IPS DF 4.7 (cell line): ENCODE measurements around the gene ADGRG6.
"Not testable (repeated sequence)": the region's sequence is repeated elsewhere in the genome, so short reads cannot be mapped to it uniquely, and the experiment has no call there.

Experiments used
- DNase-seq: peaks from one replicate; pipeline ENCODE4 v3.0.0-alpha.2; 2013; ENCODE audit warnings: low spot score; ENCODE audit errors: extremely low read depth

ADGRG6 gene

DNA sequence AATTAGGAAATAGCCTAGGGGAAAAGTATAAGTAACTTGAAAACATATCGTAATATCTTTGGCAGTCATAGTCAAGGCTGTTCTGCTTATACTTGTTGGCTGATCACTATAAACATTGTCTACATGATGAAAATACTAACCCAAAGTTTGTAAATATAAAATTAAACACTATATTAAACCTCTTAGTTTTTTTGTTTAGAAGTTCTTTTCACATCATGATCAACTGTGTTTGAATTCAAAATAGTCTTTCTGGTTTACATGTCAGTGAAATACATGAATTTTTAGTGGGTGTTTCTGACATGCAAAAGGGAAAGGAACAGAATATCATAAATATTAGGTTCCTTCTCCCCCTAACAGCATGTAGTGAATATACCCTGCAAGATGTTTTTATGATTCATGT lies 43.5 kb downstream of the ADGRG6 start:
- DNase-seq: no peak

DNA sequence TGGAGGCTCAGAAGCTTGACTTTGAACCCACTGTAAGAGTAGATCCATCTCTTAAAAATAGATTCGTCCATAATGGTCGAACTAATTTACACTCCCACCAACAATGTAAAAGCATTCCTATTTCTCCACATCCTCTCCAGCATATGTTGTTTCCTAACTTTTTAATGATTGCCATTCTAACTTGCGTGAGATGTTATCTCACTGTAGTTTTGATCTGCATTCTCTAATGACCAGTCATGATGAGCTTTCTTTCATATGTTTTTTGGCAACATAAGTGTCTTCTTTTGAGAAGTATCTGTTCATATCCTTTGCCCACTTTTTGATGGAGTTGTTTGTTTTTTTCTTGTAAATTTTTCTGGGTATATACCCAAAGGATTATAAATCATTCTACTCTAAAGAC lies 44.4 kb downstream of the ADGRG6 start:
- DNase-seq: not testable (repeated sequence)

DNA sequence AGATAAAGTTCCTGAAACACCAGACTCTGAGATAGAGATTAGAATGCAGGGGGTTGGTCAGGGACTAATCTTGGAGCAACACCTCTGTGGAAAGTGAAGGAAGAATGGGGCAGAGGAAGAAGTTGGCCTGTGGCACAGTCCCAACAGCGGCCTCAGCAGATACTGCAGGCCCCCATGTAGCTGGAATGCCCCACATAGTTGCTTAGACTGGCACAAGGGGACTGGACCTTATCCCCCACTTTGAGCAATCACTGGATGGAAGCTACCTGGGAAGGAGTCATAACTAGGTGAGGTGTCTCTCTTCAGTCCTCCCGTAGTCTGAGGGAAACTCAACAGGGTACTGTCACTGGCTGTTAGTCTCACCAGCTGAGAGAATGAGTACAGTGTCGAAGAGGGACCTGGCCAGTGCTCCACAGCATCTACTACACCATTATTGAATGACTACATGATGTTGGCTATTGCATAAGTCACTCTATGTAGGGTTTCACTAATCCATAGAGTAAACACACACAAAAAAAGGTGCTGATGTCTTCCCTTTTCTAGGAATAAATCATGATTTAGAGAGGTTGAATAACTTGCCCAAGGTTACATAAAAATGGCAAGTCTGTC lies 47.5 kb downstream of the ADGRG6 start:
- DNase-seq: no peak

DNA sequence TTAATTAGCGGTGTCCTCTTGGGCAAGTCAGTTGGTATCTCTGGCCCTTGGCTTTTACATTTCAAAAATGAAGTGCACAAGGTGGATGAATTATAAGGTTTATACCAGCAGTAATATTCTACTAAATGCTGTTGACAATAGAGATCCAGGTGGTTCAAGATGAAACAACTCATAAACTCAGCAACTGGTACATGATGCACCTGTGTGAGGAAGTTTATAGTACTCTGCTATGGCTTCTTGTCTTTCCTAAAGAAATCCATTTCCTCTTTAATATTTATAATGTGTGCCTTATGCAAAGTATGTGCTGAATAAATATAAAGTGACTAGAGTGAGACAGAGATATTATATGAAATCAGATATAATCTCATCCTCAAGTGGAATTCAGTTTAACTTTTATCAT lies 48.5 kb downstream of the ADGRG6 start:
- DNase-seq: no peak

DNA sequence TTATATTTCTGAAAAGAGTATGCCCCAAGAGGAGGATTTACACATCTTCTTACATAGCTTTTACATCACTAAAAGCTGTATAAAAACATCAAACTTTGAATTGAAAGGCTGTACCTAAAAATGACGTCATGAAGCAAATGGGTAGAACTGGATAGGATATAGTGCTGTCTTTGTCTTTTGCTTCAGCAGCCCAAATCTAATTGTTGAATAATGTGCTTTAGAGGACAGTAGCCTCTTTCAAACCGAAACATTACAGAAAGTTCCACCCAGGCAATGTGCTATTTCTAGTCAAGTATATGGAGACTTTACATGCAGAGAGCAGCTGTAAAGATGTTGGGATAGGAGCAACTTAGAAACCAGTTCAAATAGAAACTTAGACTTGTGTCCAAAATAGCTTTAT lies 51.9 kb downstream of the ADGRG6 start:
- no peak for DNase-seq

- no peak for DNase-seq
Observed at GRCh38 chr6:142354650-142355049, 52.8 kb downstream of the ADGRG6 start.

DNA sequence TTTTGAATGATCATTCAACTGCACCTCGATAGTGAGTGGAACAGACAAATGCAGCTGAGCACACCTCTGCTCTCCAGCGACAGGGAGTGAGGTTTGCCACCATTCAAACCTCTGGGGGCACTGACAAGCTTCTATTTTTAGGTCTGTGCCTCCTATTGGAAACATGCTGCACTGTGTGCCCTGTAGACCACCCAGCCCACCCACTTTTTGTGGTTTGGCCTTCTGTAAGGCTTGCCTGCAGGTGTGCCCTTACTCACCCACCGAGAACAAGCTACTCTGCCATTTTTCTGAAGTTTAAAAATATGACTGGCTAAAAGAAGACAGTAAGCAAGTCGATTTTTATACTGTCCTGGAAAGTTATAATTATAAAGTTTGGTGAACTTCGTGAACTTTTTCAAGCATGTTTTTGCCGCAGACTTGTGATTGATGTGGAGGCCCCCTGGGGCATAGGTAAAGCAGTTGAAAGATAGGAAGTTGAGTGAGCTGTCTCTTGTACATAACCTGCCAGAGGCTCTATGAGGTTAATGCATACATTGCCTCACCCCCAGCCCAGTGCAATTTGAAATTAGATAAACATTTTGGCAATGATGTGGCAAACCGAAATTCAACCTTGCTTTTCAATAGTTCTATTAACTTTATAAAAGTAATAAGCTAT lies 53.8 kb downstream of the ADGRG6 start:
- no peak for DNase-seq

DNA sequence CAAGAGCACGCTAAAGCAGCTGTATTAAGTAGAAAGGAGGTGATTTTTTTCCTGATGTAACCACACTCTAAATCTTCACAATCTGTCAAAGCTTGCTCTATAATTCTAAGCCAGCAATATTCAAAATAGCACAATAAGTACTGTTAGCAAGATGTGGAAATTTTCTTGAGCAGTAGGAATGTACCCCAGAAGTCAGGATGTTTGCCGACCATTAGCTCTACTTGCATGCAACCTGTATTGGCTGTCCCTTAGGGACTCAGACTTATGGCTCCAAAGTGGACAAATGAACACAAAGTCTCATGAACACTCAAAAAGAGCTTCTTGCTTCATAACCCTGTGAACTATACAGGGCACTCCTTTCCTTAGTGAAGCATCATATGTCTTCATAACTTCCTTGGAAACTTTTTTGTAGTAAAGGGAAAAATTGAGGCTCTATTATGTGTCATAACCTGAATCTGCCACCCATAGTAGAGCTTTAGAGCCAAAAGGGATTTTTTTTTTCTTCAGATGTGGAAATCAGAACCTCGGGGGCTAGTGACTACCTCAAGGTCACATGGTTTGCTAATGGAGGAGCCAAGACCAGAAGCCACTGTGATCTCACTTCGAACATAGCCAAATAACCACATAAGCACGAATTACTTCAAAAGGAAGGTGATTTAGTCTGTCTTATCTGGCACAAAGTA lies 54.5 kb downstream of the ADGRG6 start:
- no peak for DNase-seq

DNA sequence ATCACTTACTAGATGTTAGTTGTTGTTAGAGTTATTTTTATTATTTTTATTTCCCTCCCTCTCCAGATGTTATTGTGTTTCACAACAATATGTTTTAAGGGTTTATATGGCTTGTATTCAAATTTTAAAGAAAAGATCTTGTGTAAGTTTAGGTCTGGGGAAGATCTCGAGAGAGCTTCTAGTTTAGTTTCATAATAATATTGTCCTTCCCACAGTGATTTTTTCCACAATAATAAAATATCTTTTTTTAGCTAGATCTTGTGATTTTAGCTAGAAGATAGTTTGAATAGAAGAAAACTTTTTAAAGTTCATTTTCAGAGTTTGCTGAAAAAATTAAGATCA lies 55.0 kb downstream of the ADGRG6 start:
- no peak for DNase-seq

DNA sequence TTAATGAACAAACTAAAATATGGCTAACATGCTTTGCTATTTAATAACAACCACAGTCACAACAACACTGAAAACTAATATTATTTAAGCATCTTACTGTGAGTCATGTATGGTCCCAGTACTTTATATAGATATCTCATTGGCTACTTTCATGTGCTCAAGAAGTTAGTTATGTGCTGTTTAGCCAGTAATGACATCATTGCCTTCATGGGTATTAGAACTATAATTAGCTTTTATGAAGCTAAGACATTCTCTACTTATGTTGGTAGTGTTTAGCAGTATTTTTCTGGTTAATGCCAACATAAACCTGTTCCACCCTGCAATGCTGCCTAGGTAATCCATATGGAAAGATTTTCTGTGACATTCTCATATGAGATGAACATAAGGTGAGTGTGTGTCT lies 56.1 kb downstream of the ADGRG6 start:
- no peak for DNase-seq

DNA sequence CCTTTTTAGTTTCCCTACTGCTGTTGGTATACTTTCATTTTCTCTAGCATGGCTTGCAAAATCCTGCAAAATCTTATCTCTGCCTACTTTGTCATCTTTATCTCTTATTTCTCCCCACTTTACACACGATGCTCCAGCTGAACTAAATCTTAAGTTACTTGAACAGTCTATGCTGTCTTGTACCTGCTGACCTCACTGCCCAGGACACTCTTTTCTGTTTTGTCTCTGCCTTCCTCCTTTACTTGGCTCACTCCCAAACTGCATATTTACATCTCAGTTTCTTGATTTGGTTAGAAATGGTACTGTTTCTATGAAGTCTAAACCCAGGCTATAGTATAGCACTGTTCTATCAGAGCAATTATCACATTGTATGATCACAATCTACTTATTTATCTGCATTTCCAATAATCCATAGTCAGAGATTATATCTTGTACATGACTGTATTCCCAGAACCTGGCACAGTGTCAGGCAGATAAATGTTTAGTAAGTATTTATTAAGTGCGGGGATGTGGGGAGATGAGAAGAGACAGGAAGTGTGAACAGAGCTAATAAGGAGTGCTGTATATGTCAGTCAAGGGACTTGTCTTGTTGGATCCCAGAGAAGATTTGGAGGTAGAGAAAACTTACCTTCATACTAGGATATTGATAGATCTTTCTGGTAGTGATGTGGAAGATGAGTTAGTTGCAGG lies 57.6 kb downstream of the ADGRG6 start:
- no peak for DNase-seq

- no peak for DNase-seq
Observed at GRCh38 chr6:142361345-142361744, 59.5 kb downstream of the ADGRG6 start.

DNA sequence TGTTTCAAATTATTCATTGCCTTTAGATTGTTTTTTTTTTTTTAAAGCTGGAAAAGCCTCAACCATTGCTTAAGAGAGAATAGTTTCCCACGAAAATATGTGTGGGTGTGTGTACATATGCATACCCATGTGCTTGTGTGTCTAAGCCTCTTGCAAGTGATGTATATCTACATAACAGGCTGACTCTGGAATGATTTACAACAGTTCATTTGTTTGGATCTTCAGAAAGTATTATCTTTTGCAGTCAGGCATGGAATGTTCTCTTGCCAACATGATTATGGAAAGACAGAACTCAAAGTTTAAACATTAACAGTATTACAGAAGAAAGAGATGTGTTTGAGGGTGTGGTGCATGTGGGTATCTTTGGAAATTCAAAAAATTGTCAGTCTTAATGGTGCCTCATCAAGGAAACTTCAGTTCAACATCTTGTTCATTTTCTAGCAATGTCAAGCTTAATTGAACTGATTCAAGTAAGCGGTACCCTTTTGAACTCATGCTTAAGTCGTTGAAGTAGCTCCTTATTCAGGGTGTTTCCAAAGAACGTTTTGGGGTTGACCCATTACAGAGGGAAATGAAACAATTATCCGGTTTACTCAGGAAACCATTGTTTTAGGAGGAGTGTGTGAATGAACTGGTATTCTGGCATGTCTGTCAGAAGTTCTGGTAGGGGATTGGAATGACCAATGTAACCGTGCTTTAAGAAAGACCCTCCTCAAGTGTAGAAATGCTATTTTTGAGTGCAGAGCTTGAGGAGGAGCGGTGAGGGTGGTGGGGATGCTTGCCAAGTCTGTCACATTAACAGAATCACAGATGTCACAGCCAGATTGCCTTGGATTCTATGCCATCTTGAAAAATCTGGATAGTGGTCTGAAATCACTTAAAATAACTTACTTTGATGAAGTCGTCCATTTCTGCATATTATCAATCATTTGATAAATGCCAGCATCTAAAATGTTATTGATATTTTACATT lies 60.3 kb downstream of the ADGRG6 start:
- no peak for DNase-seq

DNA sequence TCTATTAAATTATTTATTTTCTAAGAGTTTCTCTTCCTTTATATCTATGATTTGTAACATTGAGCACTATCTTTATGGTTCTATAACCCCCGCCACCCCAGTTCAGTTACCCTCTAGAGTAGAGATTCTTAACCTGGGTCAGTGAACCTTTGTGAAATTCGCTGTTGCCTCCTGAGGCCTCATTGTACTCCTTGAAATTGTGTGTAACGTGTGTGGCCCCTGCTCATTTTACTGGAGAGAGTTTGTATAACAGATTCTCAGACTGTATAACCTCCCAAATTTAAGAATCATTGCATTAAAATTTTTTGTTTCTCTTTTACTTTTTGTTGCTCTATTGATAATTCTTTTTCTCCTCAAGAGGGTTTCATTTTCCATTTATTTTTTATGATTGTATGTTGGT lies 65.3 kb downstream of the ADGRG6 start:
- DNase-seq: no peak

DNA sequence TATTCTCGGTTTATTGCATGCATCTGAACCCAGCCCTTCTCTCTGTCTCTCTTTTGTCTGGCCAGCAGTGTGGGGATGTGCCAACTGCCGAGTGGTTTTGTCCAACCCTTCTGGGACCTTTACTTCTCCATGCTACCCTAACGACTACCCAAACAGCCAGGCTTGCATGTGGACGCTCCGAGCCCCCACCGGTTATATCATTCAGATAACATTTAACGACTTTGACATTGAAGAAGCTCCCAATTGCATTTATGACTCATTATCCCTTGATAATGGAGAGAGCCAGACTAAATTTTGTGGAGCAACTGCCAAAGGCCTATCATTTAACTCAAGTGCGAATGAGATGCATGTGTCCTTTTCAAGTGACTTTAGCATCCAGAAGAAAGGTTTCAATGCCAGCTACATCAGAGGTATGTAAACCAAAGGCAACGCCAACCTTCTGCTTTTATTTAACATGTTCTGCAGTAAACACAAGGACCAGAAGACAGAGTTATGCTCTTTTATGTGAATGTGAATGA lies 65.8 kb downstream of the ADGRG6 start:
- DNase-seq: no peak

DNA sequence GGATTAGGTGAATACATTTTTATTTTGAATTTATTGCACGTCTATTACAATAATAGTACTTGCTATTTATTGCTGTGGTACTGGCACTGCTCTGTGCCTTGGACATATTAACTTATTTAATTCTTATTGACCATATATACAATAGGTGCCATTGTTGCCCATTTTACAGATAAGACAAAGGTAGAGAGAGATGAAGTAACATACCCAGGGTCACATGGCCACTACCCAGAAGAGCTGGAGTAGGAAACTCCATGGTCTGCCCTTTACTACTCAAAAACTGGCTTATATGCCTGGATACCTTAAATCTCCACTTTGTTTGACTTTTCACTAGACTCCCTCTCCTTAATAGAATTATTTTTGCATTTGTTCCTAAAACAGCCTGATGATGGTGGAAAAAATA lies 67.5 kb downstream of the ADGRG6 start:
- DNase-seq: no peak

GRCh38 chr6:142372348-142372747 lies 70.5 kb downstream of the ADGRG6 start:
- DNase-seq: no peak

- no peak for DNase-seq
Observed at GRCh38 chr6:142373268-142374090, 71.7 kb downstream of the ADGRG6 start.

DNA sequence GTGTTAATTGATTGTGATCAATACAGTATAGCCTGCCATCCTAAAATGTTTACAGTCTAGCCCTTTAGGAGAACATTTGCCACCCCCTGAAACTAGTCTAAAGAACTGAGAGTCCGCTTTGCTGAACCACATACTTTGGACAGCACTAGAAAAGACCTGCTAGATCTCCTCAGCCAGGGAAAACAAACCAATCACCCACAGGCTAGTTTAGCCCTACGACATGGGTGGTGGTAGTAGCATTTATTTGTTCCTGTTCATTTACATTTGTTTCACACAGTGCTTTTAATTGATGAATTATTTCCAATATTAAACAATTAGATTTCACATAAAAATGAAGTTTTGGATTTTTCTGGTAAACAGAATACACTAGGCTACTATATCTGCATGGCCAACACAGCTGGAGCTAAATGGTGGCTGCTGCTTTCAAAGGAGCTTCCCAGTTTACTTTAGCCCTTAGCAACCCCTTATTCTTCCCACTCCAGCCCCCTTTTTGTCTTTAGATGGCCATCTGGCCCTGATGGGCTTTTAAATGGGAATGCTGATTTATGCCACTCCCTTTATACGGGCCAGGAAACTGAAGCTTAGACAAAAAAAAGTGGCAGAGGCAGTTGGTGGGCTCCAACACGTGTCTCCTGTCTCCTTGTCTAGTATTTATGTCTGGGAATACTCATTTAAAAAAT lies 72.4 kb downstream of the ADGRG6 start:
- no peak for DNase-seq
